Measurements from ENCODE around the gene OR5B17. TPM values are rescaled to one million over a fixed set of nuclear protein-coding genes. Genes with fewer than 3 reads are reported as not detected.

The OR5B17 gene
- total and polyA plus RNA-seq, 2 of the 13 experiments (the other 11 are each of a cell fraction or from before 2014, with no cell fraction given): not detected

DNA sequence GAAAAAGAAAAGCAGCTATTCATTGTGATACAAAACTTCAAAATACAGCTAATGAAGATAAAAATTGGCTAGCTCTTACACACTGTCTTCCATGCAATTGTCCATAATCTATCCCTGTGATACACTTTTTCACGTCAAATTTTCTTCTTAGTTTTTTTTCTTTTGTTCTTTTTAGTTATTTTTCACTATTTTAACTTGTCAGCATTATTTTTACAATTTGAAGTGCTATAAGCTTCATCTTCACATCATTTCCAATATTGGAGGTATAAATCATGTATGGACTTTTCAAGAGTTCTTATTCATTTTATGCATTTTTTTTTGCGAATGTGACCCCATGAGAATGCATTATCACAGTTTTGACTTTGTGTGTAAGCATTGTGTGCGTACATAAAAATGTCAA, 4.1 kb downstream of the OR5B17 start:
- Histone ChIP-seq H3K9me3 (ENCODE audit: low read length) (no peaks in the 10 kb centered on the region), H3K4me2 (ENCODE audit: low read depth, low read length) (no peak overlapping the region), H2AFZ (ENCODE audit: low read length) (no peak overlapping the region), H3K79me2 (ENCODE audit: insufficient read depth, low read length) (no peaks in the 10 kb centered on the region), H3K36me3 (replicated peaks in 1 of 2; ENCODE audit: control insufficient read depth in 1 of 2, insufficient read depth in 2 of 2, low read length in 2 of 2) (no peaks in the 10 kb centered on the region), H4K20me1 (ENCODE audit: insufficient read depth, low read length) (no peaks in the 10 kb centered on the region), H3K4me3 (replicated peaks in 1 of 3; ENCODE audit: insufficient read depth in 1 of 3, low read depth in 2 of 3, low read length in 3 of 3) (no peak overlapping the region), H3K4me1 (ENCODE audit: insufficient read depth, low read length) (no peaks in the 10 kb centered on the region), H3K27ac (ENCODE audit: extremely low read length, insufficient read depth, low read length) (no peak overlapping the region), H3K27me3 (ENCODE audit: control insufficient read depth in 1 of 2, insufficient read depth in 2 of 2, low read length in 2 of 2) (no peaks in the 10 kb centered on the region), H3K9ac (ENCODE audit: insufficient read depth, low read depth, low read length) (no peak overlapping the region)
- DNase-seq (ENCODE audit: low spot score): no peak
- TF ChIP-seq ZNF746 (CRISPR knock-in tag; IDR thresholded peaks at IDR 0.05) (no peak), MAFK (conservative IDR thresholded peaks at IDR 0.05 in 1 of 2, IDR thresholded peaks at IDR 0.05 in 1 of 2; ENCODE audit: low read length in 2 of 2) (peak in 1 of 2 experiments; percentile 76; a peak in 3 of 4 replicates), NR0B2 (CRISPR knock-in tag; IDR thresholded peaks at IDR 0.05) (no peak), MXD4 (CRISPR knock-in tag; IDR thresholded peaks at IDR 0.05) (no peak), ZNF160 (CRISPR knock-in tag; IDR thresholded peaks at IDR 0.05) (no peak), KMT2B (CRISPR knock-in tag; IDR thresholded peaks at IDR 0.05) (no peak), PHF20 (CRISPR knock-in tag; IDR thresholded peaks at IDR 0.05) (no peak), PTBP1 (IDR thresholded peaks at IDR 0.05; ENCODE audit: low read depth, low read length, poor library complexity, severe bottlenecking) (no peak), NCOA5 (CRISPR knock-in tag; IDR thresholded peaks at IDR 0.05) (no peak), MAFF (IDR thresholded peaks at IDR 0.05; ENCODE audit: low read depth, low read length) (peak; percentile 58; the same call in 1 of the 2 replicates), KAT8 (CRISPR knock-in tag; IDR thresholded peaks at IDR 0.05) (no peak), ZNF331 (CRISPR knock-in tag; IDR thresholded peaks at IDR 0.05) (no peak)
- TF ChIP-seq, protein P1, sequence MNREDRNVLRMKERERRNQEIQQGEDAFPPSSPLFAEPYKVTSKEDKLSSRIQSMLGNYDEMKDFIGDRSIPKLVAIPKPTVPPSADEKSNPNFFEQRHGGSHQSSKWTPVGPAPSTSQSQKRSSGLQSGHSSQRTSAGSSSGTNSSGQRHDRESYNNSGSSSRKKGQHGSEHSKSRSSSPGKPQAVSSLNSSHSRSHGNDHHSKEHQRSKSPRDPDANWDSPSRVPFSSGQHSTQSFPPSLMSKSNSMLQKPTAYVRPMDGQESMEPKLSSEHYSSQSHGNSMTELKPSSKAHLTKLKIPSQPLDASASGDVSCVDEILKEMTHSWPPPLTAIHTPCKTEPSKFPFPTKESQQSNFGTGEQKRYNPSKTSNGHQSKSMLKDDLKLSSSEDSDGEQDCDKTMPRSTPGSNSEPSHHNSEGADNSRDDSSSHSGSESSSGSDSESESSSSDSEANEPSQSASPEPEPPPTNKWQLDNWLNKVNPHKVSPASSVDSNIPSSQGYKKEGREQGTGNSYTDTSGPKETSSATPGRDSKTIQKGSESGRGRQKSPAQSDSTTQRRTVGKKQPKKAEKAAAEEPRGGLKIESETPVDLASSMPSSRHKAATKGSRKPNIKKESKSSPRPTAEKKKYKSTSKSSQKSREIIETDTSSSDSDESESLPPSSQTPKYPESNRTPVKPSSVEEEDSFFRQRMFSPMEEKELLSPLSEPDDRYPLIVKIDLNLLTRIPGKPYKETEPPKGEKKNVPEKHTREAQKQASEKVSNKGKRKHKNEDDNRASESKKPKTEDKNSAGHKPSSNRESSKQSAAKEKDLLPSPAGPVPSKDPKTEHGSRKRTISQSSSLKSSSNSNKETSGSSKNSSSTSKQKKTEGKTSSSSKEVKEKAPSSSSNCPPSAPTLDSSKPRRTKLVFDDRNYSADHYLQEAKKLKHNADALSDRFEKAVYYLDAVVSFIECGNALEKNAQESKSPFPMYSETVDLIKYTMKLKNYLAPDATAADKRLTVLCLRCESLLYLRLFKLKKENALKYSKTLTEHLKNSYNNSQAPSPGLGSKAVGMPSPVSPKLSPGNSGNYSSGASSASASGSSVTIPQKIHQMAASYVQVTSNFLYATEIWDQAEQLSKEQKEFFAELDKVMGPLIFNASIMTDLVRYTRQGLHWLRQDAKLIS (CRISPR knock-in tag; IDR thresholded peaks at IDR 0.05): no peak
- TF ChIP-seq, protein P2, sequence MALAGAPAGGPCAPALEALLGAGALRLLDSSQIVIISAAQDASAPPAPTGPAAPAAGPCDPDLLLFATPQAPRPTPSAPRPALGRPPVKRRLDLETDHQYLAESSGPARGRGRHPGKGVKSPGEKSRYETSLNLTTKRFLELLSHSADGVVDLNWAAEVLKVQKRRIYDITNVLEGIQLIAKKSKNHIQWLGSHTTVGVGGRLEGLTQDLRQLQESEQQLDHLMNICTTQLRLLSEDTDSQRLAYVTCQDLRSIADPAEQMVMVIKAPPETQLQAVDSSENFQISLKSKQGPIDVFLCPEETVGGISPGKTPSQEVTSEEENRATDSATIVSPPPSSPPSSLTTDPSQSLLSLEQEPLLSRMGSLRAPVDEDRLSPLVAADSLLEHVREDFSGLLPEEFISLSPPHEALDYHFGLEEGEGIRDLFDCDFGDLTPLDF (CRISPR knock-in tag; IDR thresholded peaks at IDR 0.05): no peak
- TF ChIP-seq, protein P3, sequence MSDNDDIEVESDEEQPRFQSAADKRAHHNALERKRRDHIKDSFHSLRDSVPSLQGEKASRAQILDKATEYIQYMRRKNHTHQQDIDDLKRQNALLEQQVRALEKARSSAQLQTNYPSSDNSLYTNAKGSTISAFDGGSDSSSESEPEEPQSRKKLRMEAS (IDR thresholded peaks at IDR 0.05): no peak
- TF ChIP-seq, protein P4, sequence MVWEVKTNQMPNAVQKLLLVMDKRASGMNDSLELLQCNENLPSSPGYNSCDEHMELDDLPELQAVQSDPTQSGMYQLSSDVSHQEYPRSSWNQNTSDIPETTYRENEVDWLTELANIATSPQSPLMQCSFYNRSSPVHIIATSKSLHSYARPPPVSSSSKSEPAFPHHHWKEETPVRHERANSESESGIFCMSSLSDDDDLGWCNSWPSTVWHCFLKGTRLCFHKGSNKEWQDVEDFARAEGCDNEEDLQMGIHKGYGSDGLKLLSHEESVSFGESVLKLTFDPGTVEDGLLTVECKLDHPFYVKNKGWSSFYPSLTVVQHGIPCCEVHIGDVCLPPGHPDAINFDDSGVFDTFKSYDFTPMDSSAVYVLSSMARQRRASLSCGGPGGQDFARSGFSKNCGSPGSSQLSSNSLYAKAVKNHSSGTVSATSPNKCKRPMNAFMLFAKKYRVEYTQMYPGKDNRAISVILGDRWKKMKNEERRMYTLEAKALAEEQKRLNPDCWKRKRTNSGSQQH (CRISPR knock-in tag; IDR thresholded peaks at IDR 0.05; ENCODE audit: low read depth): no peak
- 3% methylated on average over 3 of the region's 3 CpGs for WGBS (ENCODE audit: low lambda C conversion rate)
- ChIA-PET POLR2A (no interaction called here), CTCF (ENCODE audit: low intra/inter-chr PET ratio, low total read pairs) (no interaction called here)
- intact Hi-C loops (cut with micrococcal nuclease; ENCODE audit: unreplicated experiment) (no loop called here), in situ Hi-C loops (cut with HindIII; ENCODE audit: extremely low pct_ligation_motif_present, low pct_unique_long_range_greater_than_20kb) (no loop called here)
- FAIRE-seq: no peak
- no TSS peak for BruUV-seq (replicated peaks)
- no peak for ATAC-seq

Measured in HepG2 (cell line).